OCI-LY1 (cell line): ENCODE data around the gene CYP2S1.

Source experiments
- EZH2 ChIP-seq: fragments of 200-600 bp; sonication (generic), shearing (Covaris generic); IDR thresholded peaks from 2 replicates; pipeline ENCODE4 v1.8.0; 2017; ENCODE audit warnings: borderline replicate concordance, mixed run types, mild to moderate bottlenecking, antibody characterized with exemption, low read length, moderate library complexity, mixed read lengths
- TF ChIP-seq, protein P1 (sequence below): fragments of 200-600 bp; sonication (generic), shearing (Covaris generic); IDR thresholded peaks from 2 replicates; pipeline ENCODE4 v1.5.1; 2017; ENCODE audit warnings: mild to moderate bottlenecking, antibody characterized with exemption, low read length, moderate library complexity, mixed read lengths

DNA sequence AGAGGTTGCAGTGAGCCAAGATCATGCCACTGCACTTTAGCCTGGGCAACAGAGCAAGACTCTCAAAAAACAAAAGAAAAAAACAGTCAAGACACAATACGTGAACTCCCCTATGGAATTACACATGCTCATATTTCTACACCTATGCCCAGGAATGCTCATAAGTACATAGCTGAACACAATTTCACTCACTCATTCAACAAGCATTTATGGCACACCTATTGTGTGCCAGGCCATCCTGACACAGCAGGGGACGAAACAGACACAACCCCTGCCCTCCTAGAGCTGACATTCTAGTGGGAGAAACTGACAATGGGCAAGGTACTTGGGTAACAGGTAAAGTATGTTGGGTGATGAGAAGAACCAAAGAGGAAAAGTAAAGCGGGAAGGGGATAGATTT is 35.5 kb downstream of the CYP2S1 start:
- TF ChIP-seq, protein P1, sequence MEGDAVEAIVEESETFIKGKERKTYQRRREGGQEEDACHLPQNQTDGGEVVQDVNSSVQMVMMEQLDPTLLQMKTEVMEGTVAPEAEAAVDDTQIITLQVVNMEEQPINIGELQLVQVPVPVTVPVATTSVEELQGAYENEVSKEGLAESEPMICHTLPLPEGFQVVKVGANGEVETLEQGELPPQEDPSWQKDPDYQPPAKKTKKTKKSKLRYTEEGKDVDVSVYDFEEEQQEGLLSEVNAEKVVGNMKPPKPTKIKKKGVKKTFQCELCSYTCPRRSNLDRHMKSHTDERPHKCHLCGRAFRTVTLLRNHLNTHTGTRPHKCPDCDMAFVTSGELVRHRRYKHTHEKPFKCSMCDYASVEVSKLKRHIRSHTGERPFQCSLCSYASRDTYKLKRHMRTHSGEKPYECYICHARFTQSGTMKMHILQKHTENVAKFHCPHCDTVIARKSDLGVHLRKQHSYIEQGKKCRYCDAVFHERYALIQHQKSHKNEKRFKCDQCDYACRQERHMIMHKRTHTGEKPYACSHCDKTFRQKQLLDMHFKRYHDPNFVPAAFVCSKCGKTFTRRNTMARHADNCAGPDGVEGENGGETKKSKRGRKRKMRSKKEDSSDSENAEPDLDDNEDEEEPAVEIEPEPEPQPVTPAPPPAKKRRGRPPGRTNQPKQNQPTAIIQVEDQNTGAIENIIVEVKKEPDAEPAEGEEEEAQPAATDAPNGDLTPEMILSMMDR, result no peak
- no peak for TF ChIP-seq EZH2
